B cell (primary cell): ENCODE data around the gene NBAS. TPM values are rescaled to one million over a fixed set of nuclear protein-coding genes. Genes with fewer than 3 reads are reported as not detected.

ENCODE experiments used
- ATAC-seq: fragments of 200-7000 bp; cut with Tn5 transposase; one replicate; pipeline ENCODE4 v1.10.0; 2021; ENCODE audit warnings: low read depth, mild to moderate bottlenecking, moderate number of reproducible peaks, moderate library complexity
- CTCF ChIA-PET: fragments of 350-600 bp; sonication (Branson Sonifier 250); formaldehyde crosslinking; loops from one replicate; lab custom pipeline; 2021; ENCODE audit warnings: antibody characterized with exemption, inconsistent platforms; lab: Charles Lee
- POLR2A ChIA-PET: fragments of 350-600 bp; sonication (Branson Sonifier 250); formaldehyde crosslinking; loops from one replicate; lab custom pipeline; 2021; ENCODE audit warnings: antibody characterized with exemption; lab: Charles Lee
- DNase-seq: peaks from one replicate; pipeline ENCODE4 v3.0.0; 2013
- H2AFZ ChIP-seq: 2 replicates; pipeline ENCODE4 v1.6.1; 2012; ENCODE audit warnings: mild to moderate bottlenecking, low read depth, low read length; ENCODE audit not compliant: insufficient read depth, poor library complexity, severe bottlenecking
- H3K27ac ChIP-seq, 2 donors: 1 replicate in 1 of 2; 2 replicates in 1 of 2; pipeline ENCODE4 v1.5.1; 2012 to 2013; ENCODE audit warnings: low read length in 2 of 2, mild to moderate bottlenecking in 2 of 2, moderate library complexity in 1 of 2
- H3K27me3 ChIP-seq, 4 experiments: fragments of 200-600 bp in 1 of 4; sonication (generic) in 1 of 4; replicated peaks in 1 of 4; 1 replicate in 2 of 4; 2 replicates in 2 of 4; pipeline versions ENCODE4 v1.6.1 to v1.7.0; 2013 to 2016; ENCODE audit warnings: low read length in 3 of 4, mild to moderate bottlenecking in 2 of 4, mixed read lengths in 1 of 4, moderate library complexity in 1 of 4; ENCODE audit not compliant: insufficient read depth in 4 of 4, control insufficient read depth in 3 of 4; ENCODE audit errors: control extremely low read depth in 1 of 4
- H3K36me3 ChIP-seq, 2 experiments: replicated peaks in 1 of 2; 1 replicate in 1 of 2; 2 replicates in 1 of 2; pipeline versions ENCODE4 v1.6.1 to v1.7.1; 2013; ENCODE audit warnings: low read length in 1 of 2; ENCODE audit not compliant: insufficient read depth in 2 of 2, control insufficient read depth in 1 of 2; ENCODE audit errors: control extremely low read depth in 1 of 2, extremely low read depth in 1 of 2
- H3K4me1 ChIP-seq, 2 donors: fragments of 200-600 bp in 1 of 2; sonication (generic) in 1 of 2; 1 replicate in 1 of 2; 2 replicates in 1 of 2; pipeline versions ENCODE4 v1.5.1 to v1.6.1; 2013 to 2017; ENCODE audit warnings: low read length in 2 of 2; ENCODE audit not compliant: control insufficient read depth in 2 of 2, insufficient read depth in 2 of 2
- H3K4me2 ChIP-seq: replicated peaks from 2 replicates; pipeline ENCODE3; 2012; ENCODE audit warnings: mild to moderate bottlenecking, low read depth, low read length; ENCODE audit not compliant: poor library complexity, severe bottlenecking
- H3K4me3 ChIP-seq, 5 experiments: fragments of 200-600 bp in 1 of 5; sonication (generic) in 1 of 5; 1 replicate in 3 of 5; 2 replicates in 2 of 5; pipeline versions ENCODE4 v1.5.1 to v1.7.0; 2011 to 2016; ENCODE audit warnings: low read length in 4 of 5, mild to moderate bottlenecking in 4 of 5, low read depth in 2 of 5, control low read depth in 1 of 5, moderate library complexity in 1 of 5; ENCODE audit not compliant: insufficient read depth in 1 of 5; ENCODE audit errors: control extremely low read depth in 1 of 5, extremely low read depth in 1 of 5
- H3K79me2 ChIP-seq: fragments of 200-600 bp; sonication (generic); one replicate; pipeline ENCODE4 v1.6.0; 2016; ENCODE audit warnings: low read length; ENCODE audit not compliant: control insufficient read depth, insufficient read depth
- H3K9ac ChIP-seq: fragments of 200-600 bp; sonication (generic); 2 replicates; pipeline ENCODE4 v1.6.1; 2017; ENCODE audit warnings: mild to moderate bottlenecking, low read length, moderate library complexity
- H3K9me3 ChIP-seq, 3 donors: one replicate each; pipeline versions ENCODE4 v1.6.1 to v1.7.1; 2013; ENCODE audit warnings: low read length in 2 of 3; ENCODE audit not compliant: control insufficient read depth in 2 of 3, insufficient read depth in 1 of 3; ENCODE audit errors: control extremely low read depth in 1 of 3
- H4K20me1 ChIP-seq: 2 replicates; pipeline ENCODE4 v1.6.0; 2012; ENCODE audit warnings: mild to moderate bottlenecking, low read length; ENCODE audit not compliant: insufficient read depth, control insufficient read depth, poor library complexity, severe bottlenecking
- H3K27ac Mint-ChIP-seq: one replicate; pipeline ENCODE4 v1.8.0; 2021; ENCODE audit warnings: mixed read lengths
- H3K27me3 Mint-ChIP-seq: one replicate; pipeline ENCODE4 v1.8.0; 2021; ENCODE audit warnings: mixed read lengths
- H3K4me1 Mint-ChIP-seq: one replicate; pipeline ENCODE4 v1.8.0; 2021; ENCODE audit warnings: mixed read lengths
- H3K4me3 Mint-ChIP-seq: one replicate; pipeline ENCODE4 v1.8.0; 2021; ENCODE audit warnings: mixed read lengths
- H3K9me3 Mint-ChIP-seq: one replicate; pipeline ENCODE4 v1.8.0; 2022; ENCODE audit warnings: mixed read lengths; ENCODE audit not compliant: insufficient read depth
- CTCF ChIP-seq: fragments of 200-600 bp; IDR thresholded peaks from one replicate; pipeline ENCODE4 v1.8.0; 2022; ENCODE audit warnings: antibody characterized with exemption, mild to moderate bottlenecking
- EZH2 ChIP-seq: IDR thresholded peaks from 2 replicates; pipeline ENCODE4 v1.6.1; 2012; ENCODE audit warnings: borderline replicate concordance, low read depth, mild to moderate bottlenecking, moderate library complexity, low read length; ENCODE audit not compliant: insufficient read depth, poor library complexity, severe bottlenecking
- WGBS: methylation state at CpG from one replicate; pipeline ENCODE4 v1.1.5; 2013; ENCODE audit warnings: missing lambda C conversion rate; ENCODE audit not compliant: insufficient coverage; 5-methylcytosine and 5-hydroxymethylcytosine counted together
- intact Hi-C: fragments of 100-400 bp; cut with micrococcal nuclease; formaldehyde crosslinking; loops from one replicate; pipeline ENCODE4 v1.10.0; 2022
- polyA plus RNA-seq: library from polyadenylated mRNA; depleted of rRNA; stranded (reverse); fragments of >200 nt; gene quantifications from 2 replicates; pipeline ENCODE4 v1.2.3, GENCODE V29; 2012
- total RNA-seq, 2 donors: library from RNA; stranded (reverse); fragments of 120-200 nt in 1 of 2; gene quantifications; 1 replicate in 1 of 2; 2 replicates in 1 of 2; pipeline versions ENCODE4 v1.2.3 to v1.2.4, GENCODE V29; 2013 to 2022

Gene NBAS
- total and polyA plus RNA-seq, 2 donors (not counting 1 experiment from before 2014, with no cell fraction given) = 10.6 to 37.3 TPM

GRCh38 chr2:15128846-15129245 lies 432.3 kb downstream of the NBAS start:
- TF ChIP-seq EZH2 (no peak), CTCF (no peak)
- H3K4me2 ChIP-seq = no peak overlapping the region
- no peak overlapping the region for H3K9ac ChIP-seq
- no peak overlapping the region for H3K27ac Mint-ChIP-seq
- POLR2A ChIA-PET = no interaction called here
- no peak overlapping the region for H3K4me3 Mint-ChIP-seq
- no peaks in the 10 kb centered on the region for H3K9me3 Mint-ChIP-seq
- DNase-seq = no peak
- H3K4me1 ChIP-seq = no peaks in the 10 kb centered on the region
- H3K9me3 ChIP-seq = peaks cover 0 to 12% (median 0%) of the 10 kb centered on the region in 3 donors
- no peaks in the 10 kb centered on the region for H3K27me3 ChIP-seq
- no peak overlapping the region for H3K4me3 ChIP-seq
- no peaks in the 10 kb centered on the region for H3K27me3 Mint-ChIP-seq
- H4K20me1 ChIP-seq = no peaks in the 10 kb centered on the region
- no peaks in the 10 kb centered on the region for H3K79me2 ChIP-seq
- H3K4me1 Mint-ChIP-seq = no peaks in the 10 kb centered on the region
- ATAC-seq = no peak
- no peak overlapping the region for H2AFZ ChIP-seq
- H3K27ac ChIP-seq = no peak overlapping the region
- intact Hi-C loops = no loop called here
- WGBS = 92% methylated on average over 9 of the region's 10 CpGs
- CTCF ChIA-PET = no interaction called here
- H3K36me3 ChIP-seq = no peaks in the 10 kb centered on the region

- no peaks in the 10 kb centered on the region for H3K4me1 Mint-ChIP-seq
- TF ChIP-seq EZH2 = no peak
- no peak for TF ChIP-seq CTCF
- H3K9me3 Mint-ChIP-seq = no peaks in the 10 kb centered on the region
- Histone ChIP-seq H3K36me3 (no peaks in the 10 kb centered on the region), H3K27me3 (no peaks in the 10 kb centered on the region), H3K9me3 (peaks cover 0 to 12% (median 0%) of the 10 kb centered on the region in 3 donors), H3K27ac (no peak overlapping the region), H3K4me1 (no peaks in the 10 kb centered on the region), H3K9ac (no peak overlapping the region), H3K4me3 (no peak overlapping the region), H3K4me2 (no peak overlapping the region), H4K20me1 (no peaks in the 10 kb centered on the region), H2AFZ (no peak overlapping the region), H3K79me2 (no peaks in the 10 kb centered on the region)
- ATAC-seq = no peak
- intact Hi-C loops = no loop called here
- ChIA-PET POLR2A (no interaction called here), CTCF (no interaction called here)
- no peak overlapping the region for H3K4me3 Mint-ChIP-seq
- 92% methylated on average over 2 of the region's 3 CpGs for WGBS
- no peaks in the 10 kb centered on the region for H3K27me3 Mint-ChIP-seq
- H3K27ac Mint-ChIP-seq = no peak overlapping the region
- no peak for DNase-seq
Observed at GRCh38 chr2:15127876-15128275, 433.3 kb downstream of the NBAS start.
